Effector CD8-positive, alpha-beta T cell (primary cell): ENCODE results near the gene RTL10.

ENCODE experiments used
- DNase-seq: peaks from one replicate; lab custom pipeline; 2025; lab: John Stamatoyannopoulos, UW
- total RNA-seq, 4 experiments: gene quantifications; one replicate each; lab custom pipeline; 2026; lab: John Stamatoyannopoulos, UW

RTL10 gene
- 26.2 to 59.8 (median 45.2) reads per million in 4 experiments for total RNA-seq

- DNase-seq: peak; percentile 91
Measured at GRCh38 chr22:19854778-19855503, at the start of gene RTL10, which contains the start of gene GNB1L. Gene RTL10 (minus strand): TSS chr22:19854874. CDS start chr22:19852261, 2,613 bp downstream. Gene GNB1L (minus strand): TSS chr22:19854874. CDS start chr22:19821355, 33,519 bp downstream.

DNA sequence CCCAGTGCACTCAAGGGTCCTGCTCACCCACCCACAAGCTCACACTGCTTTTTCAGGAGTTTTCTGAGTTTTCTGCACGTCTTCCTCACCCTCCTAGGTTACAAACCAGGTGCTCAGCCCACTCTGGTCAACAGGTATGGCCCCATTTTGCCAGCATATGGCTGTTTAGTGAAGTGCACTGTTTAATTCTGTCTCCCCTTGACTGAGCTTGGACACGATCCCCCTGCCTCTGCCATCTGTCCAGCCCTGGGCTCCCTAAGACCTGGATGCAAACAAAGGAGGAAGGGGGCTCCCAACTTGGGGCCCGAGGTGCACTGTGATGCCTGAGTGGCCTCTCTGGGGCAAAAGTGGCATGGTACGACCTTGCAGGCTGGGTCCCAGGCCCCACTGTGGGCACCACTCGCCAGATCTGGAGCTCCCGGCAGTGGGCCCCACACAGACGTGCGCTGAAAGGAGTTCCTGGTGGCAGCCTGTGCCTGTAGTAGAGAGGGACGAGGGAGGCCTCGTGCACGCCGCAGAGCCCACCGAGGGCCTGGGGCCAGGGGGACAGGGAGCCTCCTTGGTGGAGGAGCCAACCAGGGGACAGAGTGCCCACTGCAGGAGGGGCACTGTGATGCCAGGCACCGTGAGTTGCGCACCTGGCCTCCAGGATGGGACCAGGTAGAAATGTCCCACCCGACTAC lies 49.6 kb upstream of the RTL10 start:
- DNase-seq: no peak

- no peak for DNase-seq
Measured at GRCh38 chr22:19903513-19903912, 48.8 kb upstream of the RTL10 start.

- DNase-seq: no peak
Measured at GRCh38 chr22:19903031-19903430, 48.4 kb upstream of the RTL10 start.

GRCh38 chr22:19902245-19902715 lies 47.6 kb upstream of the RTL10 start:
- no peak for DNase-seq

GRCh38 chr22:19901577-19902244 lies 47.0 kb upstream of the RTL10 start:
- DNase-seq: no peak

- no peak for DNase-seq
Measured at GRCh38 chr22:19900707-19901436, 46.2 kb upstream of the RTL10 start.

DNA sequence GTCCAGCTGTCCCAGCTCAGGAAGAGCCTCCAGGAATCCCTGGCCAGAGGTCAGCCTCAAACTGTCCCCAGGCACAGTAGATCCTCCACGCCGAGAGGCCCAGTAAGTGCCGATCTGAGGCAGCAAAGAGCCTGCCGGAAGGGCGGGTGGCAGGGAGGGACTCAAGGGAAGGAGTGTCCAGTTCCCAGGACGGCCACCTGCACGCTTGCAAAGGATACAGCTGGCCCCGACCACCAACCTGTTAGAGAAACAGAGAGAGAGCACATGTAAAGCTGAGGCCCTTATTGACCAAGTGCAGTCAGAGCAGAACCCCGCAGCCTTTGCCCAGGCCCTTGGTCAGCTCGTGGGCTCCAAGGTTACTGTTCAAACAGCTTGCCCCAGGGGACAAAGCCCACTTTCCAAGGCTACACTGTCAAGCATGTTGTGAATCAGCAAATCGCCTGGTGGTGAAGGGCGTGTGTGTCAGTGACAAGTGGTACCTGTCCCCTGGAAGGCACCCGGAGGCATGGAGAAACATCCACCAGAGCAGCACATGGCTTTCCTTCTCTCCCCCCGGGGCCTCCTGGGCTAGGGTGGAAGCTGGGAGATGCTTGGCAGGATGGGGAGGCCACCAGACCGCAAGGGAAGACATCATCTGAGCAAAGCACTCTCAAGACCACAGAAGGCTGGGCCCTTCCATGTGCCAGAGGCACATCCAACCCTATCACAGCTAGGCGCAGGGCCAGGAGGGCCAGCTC lies 44.3 kb upstream of the RTL10 start:
- DNase-seq: no peak

DNA sequence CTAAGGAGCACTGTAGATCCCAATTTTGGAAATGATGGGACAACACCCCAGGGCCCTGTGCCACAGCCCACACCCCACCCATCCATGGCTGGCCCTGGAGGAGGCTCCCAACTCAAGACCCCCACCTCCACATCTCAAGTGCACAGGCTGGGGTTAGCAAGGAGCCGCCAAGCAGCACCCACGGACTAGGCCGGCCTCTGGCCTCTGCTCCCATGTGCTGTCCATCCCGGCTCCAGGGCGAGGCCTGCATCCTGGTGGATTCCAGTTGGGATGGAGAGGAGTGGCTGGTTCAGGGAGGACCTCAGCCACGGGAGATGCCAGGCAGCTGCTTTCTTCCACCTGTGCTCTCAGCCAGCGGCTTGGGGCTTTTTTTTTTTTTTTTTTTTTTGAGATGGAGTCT lies 43.5 kb upstream of the RTL10 start:
- no peak for DNase-seq

DNA sequence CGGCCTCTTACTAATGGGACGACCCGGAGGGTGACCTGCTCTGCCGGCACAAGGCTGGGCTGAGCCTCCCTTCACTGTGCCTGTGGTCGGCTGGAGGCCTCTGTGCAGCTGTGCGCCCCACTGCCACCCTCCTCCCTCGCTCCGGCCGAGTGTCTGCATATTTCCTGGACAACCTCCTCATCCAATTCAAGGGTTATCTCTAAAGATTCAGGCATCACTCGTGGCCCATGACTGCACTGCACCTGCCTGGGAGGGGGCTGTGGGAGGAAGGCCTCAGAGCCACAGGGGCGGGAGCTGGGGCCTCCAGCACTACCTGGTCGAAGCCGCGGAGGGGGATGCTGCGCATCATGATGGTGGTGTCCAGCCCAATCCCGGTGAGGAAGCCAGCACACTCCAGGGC lies 43.1 kb upstream of the RTL10 start:
- no peak for DNase-seq

GRCh38 chr22:19896665-19897355 lies 42.1 kb upstream of the RTL10 start:
- no peak for DNase-seq

DNA sequence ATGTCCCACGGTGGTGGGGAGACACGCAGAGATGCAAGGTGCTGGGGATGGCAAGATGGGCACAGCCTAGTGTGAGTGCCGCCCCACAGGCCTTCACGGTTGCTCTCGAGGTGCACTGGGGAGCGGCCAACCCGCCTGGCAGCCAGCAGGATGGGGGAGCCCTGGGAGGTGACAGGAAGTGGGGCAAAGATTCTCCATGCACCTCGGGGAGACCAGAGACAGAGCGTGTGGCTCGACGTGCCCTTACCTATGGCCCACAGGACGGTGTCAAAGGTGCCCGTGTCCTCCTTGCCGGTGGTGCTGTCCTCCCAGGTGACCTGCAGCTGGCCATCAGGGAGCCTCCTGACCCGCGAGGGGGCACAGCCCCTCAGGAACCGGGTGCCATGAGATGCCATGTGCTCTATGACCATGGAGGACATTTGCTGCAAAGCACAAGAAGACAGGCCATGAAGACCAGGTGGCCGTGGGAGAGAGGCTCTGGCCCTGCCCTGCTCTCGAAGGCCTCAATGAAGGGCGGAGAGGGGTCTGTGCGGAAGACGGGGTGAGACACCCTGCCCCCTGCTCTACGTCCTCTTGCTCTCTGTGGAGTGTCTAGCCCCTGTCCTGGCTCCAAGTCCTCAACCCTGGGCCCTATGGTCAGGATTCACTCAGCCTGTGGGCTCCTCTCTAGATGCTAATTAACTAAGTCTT lies 40.6 kb upstream of the RTL10 start:
- DNase-seq: no peak

GRCh38 chr22:19893363-19893762 lies 38.7 kb upstream of the RTL10 start:
- DNase-seq: no peak

DNA sequence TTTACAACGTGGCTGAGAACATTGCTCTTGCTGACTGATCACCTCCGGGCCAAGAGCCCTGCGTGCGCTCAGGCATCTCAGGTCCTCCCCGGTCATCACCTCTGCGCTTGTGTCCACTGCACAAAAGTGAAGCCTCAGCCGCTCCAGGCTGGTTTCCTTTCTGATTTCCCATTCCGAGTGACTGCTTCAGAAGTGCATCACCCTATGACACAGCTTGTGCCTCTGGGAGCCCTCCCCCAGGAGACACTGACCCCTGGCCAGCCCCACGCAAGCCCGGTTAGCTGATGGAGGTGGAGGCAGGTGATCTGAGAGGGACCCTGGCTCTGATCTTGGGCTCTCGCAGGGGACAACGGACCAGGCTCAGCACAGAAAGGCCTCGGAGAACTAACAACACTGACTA lies 38.3 kb upstream of the RTL10 start:
- DNase-seq: no peak

- peak; percentile 13 for DNase-seq
Measured at GRCh38 chr22:19892257-19892879, 37.7 kb upstream of the RTL10 start.

DNA sequence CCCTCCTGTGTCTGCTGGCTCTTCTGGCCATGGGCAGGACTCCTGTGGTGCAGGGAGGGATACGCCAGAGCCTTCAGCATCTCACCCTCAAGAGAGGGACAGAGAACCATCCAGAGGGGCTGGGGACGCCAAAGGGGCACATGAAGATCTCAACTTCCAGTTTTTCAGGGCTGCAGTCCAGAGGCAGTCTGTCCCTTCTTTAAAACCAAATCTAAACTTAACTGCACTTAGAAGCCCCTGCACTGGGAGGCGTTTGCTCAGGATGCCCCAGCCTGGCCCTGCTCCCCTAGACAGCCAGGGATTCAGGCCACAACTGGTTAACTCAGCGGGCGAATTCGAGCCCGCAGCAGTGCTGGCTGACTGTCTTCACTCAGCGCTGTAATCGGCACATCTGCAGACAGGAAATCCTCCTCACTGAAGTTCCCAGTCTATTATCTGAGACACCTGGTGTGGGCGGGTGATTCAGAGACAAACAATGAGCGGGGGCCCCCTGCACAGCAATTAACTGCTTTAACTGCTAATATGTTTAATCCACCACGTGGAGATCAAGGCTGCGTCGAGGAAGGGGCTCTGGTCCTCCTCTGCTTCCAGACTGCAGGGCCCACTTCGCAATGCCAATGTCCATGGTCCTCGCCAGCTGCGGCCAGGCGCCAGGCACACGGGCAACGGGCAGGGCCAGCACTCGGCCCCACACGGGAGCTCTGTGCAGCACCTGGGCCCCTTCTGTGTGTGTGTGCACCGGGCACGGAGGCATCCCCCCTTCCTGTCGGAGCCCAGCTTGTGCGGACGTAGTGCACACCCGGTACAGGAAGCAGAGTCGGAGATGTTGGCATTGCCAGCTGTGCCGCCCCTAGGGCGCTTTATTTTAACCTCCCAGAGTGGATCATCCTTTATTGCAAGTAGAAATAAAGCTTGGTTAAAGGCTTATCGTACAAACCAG lies 36.9 kb upstream of the RTL10 start:
- DNase-seq: peak; percentile 66

GRCh38 chr22:19890502-19891316 lies 36.0 kb upstream of the RTL10 start:
- DNase-seq: no peak

- no peak for DNase-seq
Measured at GRCh38 chr22:19889951-19890350, 35.3 kb upstream of the RTL10 start.
